Stimulated activated CD4-positive, alpha-beta T cell treated with anti-CD3 and anti-CD28 coated beads, TNF-alpha, amount 100 ng/mL, for 4 hours (primary cell): ENCODE data around the gene WNT7B.

Source experiments
- DNase-seq, 3 experiments: peaks; one replicate each; pipeline ENCODE4 v3.0.0-alpha.2; 2020; ENCODE audit warnings: low read depth in 3 of 3

The WNT7B gene

DNA sequence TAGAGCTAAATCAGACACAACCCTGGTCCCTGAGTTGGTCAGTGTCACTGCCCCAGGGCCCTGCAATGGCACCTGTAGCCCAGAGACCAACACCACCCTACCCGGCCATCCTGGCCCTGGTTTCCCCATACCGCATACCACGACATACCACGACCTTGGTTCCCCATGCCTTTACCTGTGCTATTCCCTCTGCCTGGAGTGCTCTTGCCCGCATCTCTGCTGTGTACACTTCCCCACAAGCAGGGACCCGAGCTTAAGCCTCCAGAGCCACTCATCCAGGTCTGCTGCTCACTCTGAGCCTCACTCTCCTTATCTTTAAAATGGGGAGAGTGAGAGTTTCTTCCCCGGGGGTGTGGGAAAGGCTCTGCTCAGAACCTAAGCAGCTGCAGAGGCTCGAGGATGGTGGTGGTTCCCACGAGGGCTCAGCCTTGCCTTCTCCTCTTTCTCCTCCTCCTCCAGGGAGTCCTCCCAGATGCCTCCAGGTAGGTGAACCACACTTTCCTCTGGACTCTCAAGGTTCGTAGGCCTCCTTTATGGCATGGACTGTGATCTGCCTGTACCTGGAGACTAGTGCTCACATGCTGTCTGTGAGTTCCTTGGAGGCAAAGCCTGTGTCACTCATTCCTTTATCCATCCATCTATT lies 48.1 kb downstream of the WNT7B start:
- DNase-seq = no peak

- DNase-seq = no peak
Observed at GRCh38 chr22:45927059-45927458, 49.9 kb downstream of the WNT7B start.

GRCh38 chr22:45926433-45926832 lies 50.5 kb downstream of the WNT7B start:
- no peak for DNase-seq

GRCh38 chr22:45925811-45926351 lies 51.1 kb downstream of the WNT7B start:
- no peak for DNase-seq

DNA sequence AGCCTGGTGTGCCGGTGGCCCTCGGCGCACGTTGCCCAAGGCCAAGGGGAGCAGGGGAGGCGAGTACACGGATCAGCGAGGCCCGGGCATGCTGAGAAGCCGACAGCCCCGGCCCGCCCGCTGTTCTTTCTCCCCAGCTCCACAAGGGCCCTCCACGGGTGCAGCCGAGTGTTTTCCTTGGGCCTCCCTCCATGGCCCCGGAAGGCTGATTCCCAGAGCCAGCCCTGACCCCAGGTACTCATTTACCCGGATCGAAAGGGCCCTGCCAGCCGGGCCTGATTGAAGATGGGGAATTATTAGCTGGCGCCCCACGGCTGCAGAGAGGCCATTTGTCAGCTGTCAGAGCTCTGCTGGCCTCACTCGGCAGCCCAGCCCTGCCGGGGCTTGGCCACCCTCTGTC lies 53.1 kb downstream of the WNT7B start:
- no peak for DNase-seq

GRCh38 chr22:45923212-45923611 lies 53.8 kb downstream of the WNT7B start:
- DNase-seq = no peak

DNA sequence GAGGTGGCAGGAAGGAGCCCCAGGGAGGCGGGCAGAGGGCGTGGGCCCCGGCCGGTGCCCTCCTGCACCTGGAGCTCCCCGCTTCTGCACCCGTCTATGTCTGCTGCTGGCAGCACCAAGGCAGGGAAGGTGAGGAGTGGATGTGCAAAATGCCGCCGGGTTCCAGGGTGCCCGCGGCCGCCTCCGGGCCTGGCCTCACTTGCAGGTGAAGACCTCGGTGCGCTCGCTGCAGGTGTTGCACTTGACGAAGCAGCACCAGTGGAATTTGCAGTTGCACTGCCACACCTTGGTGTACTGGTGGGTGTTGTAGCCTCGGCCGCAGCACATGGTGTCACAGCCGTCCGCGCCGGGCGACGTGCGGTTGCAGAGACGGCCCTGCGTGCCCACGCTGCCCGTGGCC lies 54.3 kb downstream of the WNT7B start:
- no peak for DNase-seq

DNA sequence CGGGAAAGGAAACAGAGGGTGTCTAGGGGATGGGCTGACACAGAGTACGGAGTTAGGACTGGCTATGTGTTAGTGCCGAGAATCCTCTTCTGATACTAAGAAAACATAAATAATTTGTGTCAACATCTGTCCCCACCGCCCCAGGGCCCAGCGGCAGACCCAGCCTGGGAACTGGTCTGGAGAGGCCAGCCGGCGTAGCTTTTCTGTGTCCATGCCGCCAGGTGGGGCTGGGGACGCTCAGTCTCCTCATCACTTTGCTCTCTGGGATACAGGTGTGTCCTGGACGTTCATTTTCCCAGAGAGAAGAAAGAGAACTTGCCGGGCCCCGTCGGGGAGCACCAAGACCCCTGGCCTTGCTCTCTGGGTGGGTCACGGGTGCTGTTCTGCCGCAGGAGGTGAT lies 54.7 kb downstream of the WNT7B start:
- no peak for DNase-seq

- DNase-seq = no peak
Observed at GRCh38 chr22:45919504-45920286, 57.3 kb downstream of the WNT7B start.

DNA sequence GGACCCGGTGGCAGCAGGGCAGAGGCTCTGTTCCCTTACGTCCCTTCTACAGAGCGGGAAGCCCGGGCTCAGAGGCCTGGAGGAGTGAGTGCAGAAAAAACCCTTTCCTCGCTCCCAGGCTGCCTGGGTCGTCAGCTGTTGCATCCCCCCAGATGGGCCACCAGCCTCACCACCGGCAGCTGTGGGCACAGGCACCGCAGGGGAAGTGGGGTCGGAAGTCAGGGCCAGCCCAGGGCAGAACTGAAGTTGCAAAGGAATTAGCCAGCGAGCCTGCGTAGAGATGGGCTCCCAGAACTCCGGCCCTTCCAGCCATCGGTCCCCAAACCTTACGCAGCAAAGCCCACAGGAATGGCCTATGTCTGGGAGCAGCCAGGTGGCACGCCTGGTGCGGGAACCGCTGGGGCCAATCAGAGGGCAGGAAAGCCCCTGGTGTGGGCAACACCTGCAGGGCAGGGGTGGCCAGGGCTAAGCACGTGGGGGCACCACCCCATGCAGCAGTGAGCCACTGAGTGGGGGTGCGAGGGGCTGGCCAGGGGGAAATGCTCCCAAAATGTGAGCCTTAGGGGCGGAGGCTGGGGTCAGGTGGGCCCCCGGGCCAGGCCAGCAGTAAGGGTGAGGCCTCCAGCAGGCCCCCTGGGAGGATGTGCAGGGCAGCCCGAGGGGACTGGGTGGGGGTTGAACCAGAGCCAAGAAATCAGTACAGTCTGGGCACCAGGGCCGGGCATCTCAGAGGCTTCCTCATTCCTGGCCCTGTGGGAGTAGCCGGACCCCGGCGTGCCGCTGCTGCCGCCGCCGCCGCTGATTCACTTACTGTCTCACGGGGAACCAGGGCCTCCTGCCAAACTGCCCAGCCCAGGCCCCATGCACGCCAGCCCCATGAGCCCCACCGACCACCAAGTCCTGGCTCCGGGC lies 58.2 kb downstream of the WNT7B start:
- no peak for DNase-seq

- DNase-seq = no peak
Observed at GRCh38 chr22:45917700-45918458, 59.1 kb downstream of the WNT7B start.

DNA sequence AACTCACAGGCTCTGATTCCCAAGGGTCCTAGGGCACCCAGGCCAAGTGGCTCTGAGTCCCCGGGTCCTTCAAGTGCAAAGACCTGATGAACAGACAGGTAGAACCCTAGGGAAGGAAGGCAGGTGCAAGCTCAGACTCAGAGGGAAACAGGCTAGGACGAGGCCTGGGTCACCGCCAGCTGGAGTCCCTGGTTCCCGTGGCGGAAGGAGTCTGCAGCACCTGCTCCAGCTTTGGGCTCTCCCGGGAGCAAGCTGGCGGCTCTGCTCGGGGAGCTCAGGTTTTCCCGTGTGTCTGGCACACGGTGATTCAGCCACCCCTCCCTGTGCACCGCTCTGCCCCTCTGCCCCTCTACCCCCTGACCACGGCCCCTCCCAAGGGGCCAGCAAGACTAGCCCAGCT lies 59.8 kb downstream of the WNT7B start:
- no peak for DNase-seq

GRCh38 chr22:45916515-45916914 lies 60.4 kb downstream of the WNT7B start:
- DNase-seq = no peak

GRCh38 chr22:45915841-45916240 lies 61.1 kb downstream of the WNT7B start:
- no peak for DNase-seq

- DNase-seq = no peak
Observed at GRCh38 chr22:45915151-45915550, 61.8 kb downstream of the WNT7B start.

DNA sequence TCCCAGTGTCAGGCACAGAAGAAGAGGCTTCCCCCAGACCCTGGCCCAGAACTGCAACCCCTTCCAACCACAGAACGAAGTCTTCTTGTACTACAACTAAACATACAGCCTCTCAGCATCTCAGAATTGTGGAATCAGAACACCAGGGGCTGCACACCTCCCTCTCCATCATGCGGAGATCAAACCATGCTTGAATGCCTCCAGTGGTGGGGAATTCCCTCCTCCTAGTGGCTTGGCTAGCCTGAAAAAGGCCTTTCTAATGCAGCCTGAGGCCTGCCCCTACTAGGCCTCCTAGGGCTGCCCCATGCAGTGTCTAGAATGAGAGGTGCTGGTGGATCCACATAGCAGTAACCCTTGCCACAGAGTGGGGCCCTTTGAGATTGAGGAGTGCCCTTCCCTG lies 62.7 kb downstream of the WNT7B start:
- DNase-seq = no peak

DNA sequence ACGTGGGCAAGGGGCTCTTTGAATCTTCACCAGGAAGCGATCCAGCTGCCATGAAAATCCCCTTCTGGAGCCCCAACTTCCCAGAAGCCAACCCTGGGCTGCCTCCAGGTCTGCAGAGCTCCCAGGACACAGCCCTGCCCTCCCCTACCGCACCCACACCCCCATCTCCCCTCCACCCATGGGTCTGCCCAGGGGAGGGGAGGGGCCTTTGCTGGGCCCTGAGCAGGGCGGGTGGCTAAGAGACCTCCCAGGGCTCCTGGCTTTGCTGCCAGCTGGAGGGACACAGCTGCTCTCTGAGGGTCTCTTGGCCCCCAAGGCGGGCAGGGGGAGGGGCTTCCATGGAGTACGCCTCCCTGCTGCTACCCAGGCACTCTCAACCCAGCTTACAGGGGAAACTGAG lies 64.1 kb downstream of the WNT7B start:
- no peak for DNase-seq

- no peak for DNase-seq
Observed at GRCh38 chr22:45911601-45912271, 65.2 kb downstream of the WNT7B start.

GRCh38 chr22:45910928-45911467 lies 66.0 kb downstream of the WNT7B start:
- no peak for DNase-seq

DNA sequence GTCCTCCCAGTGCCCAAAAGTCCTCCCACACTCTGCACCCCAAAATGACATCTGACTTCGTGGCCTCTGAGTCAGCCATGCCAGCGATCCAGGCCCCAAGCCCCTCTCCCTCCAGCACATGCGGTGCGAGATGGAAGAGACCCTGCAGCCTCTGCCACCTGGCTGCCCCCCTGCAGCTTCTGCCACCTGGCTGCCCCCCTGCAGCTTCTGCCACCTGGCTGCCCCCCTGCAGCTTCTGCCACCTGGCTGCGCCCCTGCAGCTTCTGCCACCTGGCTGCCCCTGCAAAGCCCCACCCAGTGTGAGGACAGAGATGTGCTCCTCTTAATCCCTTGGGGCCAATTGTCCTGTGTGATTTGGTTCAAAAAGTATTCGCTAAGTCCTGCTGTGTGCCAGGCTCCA lies 68.0 kb downstream of the WNT7B start:
- DNase-seq = no peak

DNA sequence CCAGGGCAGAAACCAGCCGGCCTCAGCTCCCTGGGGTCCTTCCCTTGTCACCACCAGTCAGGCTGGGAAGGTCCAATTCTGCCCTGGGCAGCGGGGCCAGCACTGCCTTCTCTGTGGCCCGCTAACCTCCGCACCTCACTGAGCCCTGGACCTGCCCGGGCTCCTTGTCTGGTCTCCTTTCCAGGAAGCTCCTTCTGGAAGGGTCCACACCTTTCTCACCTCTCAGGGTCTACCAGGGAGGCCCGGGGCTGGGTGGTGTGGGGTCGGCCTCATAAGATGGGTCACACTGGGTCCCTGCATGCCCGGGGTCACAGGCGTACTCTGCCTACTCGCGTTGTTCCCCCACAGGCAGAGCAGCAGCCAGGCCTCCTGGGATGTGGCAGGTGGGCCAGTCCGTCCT lies 69.0 kb downstream of the WNT7B start:
- DNase-seq = no peak
